Motor neuron (in vitro differentiated cells): ENCODE data around the gene ABHD17A. TPM values are rescaled to one million over a fixed set of nuclear protein-coding genes. Genes with fewer than 3 reads are reported as not detected.
A peak's percentile ranks its signal among the peaks of the same experiment; 100 is the strongest.

Experiments used
- ATAC-seq, 8 experiments: fragments of 200-7000 bp; cut with Tn5 transposase; replicated peaks in 6 of 8; 2 replicates each; pipeline ENCODE4 v1.8.0; 2021; ENCODE audit warnings: mild to moderate bottlenecking in 8 of 8, moderate library complexity in 8 of 8
- H3K27ac ChIP-seq, 2 donors: fragments of 250-450 bp; sonication (Bioruptor Pico); 2 replicates each; pipeline ENCODE4 v1.9.0; 2021; ENCODE audit warnings: antibody characterized with exemption in 2 of 2, mild to moderate bottlenecking in 2 of 2, moderate library complexity in 1 of 2
- H3K4me1 ChIP-seq, 2 donors: fragments of 250-450 bp; sonication (Bioruptor Pico); replicated peaks in 1 of 2; 2 replicates each; pipeline ENCODE4 v1.6.1; 2021; ENCODE audit warnings: antibody characterized with exemption in 2 of 2, mild to moderate bottlenecking in 2 of 2, moderate library complexity in 1 of 2
- H3K4me3 ChIP-seq, 5 donors: fragments of 250-450 bp; sonication (Bioruptor Pico); 2 replicates each; pipeline ENCODE4 v1.9.0; 2021; ENCODE audit warnings: antibody characterized with exemption in 5 of 5, mild to moderate bottlenecking in 5 of 5, moderate library complexity in 4 of 5
- WGBS, 10 experiments: fragments of 450-650 bp; shearing (Covaris generic); methylation state at CpG; one replicate each; pipeline ENCODE4 v1.0.0; 2022; 5-methylcytosine and 5-hydroxymethylcytosine counted together
- in situ Hi-C, 9 experiments: fragments of 400-800 bp; cut with MboI; loops; one replicate each; pipeline ENCODE4 v1.15.0; 2021; ENCODE audit warnings: low sequenced_read_pairs in 9 of 9, low pct_unique_long_range_greater_than_20kb in 2 of 9; ENCODE audit not compliant: unreplicated experiment in 9 of 9
- total RNA-seq, 8 experiments: library from RNA; unstranded; fragments of 300-600 nt; gene quantifications; 2 replicates each; pipeline versions ENCODE4 v1.2.3 to v1.2.4, GENCODE V29; 2022

ABHD17A gene
- total RNA-seq, 8 experiments from 2014 or later = 30.4 to 42.3 (median 37.2) TPM

- Histone ChIP-seq H3K27ac (no peak overlapping the region), H3K4me3 (no peak overlapping the region), H3K4me1 (no peaks in the 10 kb centered on the region)
- peak in 1 of 8 experiments; percentile 5 for ATAC-seq
- in situ Hi-C loops = no loop called here
- WGBS, 10 experiments = 0 to 100% (median 98%) methylated on average over 1 to 14 of the region's 28 CpGs; no CpG with 5 or more reads in 3 of the 10 experiments
Measured at GRCh38 chr19:1918975-1919374, 33.7 kb upstream of the ABHD17A start.

DNA sequence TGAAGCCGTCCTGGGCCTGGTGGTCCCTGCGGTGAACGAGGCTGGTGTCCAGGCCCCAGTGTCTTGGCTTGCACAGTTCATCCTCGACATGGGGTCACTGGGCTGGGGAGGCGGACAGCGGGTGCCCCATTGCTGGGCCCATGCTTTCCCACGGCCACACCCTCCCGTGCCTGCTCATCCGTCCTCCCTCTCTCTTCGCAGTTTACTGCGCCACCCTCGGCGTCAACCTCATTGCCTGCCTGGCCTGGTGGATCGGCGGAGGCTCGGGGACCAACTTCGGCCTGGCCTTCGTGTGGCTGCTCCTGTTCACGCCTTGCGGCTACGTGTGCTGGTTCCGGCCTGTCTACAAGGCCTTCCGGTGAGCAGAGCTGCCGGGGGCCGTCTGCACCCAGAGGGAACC, 32.6 kb upstream of the ABHD17A start:
- ATAC-seq = peak in 1 of 8 experiments; percentile 4
- H3K4me3 ChIP-seq = no peak overlapping the region
- WGBS, 10 experiments = 30 to 100% (median 92%) methylated on average over 2 to 5 of the region's 25 CpGs; no CpG with 5 or more reads in 7 of the 10 experiments
- H3K4me1 ChIP-seq = no peaks in the 10 kb centered on the region
- in situ Hi-C loops = no loop called here
- no peak overlapping the region for H3K27ac ChIP-seq

GRCh38 chr19:1917146-1917545, 31.9 kb upstream of the ABHD17A start:
- H3K4me1 ChIP-seq = no peaks in the 10 kb centered on the region
- ATAC-seq = no peak
- H3K27ac ChIP-seq = no peak overlapping the region
- WGBS, 10 experiments = 90 to 94% methylated on average over 2 to 5 of the region's 17 CpGs; no CpG with 5 or more reads in 8 of the 10 experiments
- in situ Hi-C loops = no loop called here
- no peak overlapping the region for H3K4me3 ChIP-seq

- Histone ChIP-seq H3K4me1 (no peaks in the 10 kb centered on the region), H3K27ac (no peak overlapping the region)
- in situ Hi-C loops = no loop called here
Measured at GRCh38 chr19:1914826-1915341, 29.6 kb upstream of the ABHD17A start.

DNA sequence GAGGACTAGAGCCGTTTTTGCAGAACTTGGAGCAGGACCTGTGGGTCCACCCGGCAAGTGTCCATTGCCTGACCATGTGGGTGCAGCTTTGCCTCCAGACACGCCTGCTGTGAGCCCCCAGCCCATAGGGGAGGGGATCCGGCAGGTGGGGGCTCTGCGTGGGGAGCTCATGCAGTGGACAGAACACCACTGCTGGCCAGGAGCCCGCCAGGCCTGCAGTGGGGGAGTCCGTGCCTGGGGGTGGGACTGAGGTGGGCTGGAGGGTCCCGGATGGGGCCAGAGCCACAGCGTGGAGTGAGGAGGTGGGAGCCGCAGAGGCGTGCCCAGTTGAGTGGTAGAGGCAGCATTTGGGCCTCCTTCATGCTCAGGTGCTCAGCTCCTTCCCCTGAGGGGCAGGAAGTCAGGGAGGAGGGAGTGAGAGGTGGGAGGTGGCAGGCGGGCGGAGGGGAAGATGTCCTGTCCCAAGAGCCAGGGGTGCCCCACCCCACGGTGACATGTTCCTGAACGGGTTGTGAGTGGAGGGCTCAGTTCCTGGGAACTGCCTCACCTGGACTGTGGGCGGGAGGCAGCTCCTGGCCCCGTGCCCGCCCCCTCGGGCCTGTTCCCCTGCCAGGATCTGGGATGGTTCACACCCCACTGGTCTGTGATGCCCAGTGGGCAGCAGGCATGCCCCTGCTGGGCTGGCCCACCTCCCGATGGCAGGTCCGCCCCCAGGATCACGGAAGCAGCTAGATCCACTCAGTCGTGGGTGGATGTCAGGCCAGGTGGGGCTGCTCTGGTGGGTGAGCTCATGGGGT, 28.7 kb upstream of the ABHD17A start:
- ATAC-seq = peak in 2 of 8 experiments; percentile 5

More at GRCh38 chr19:1914826-1915341, 29.6 kb upstream of the ABHD17A start:
- no peak for ATAC-seq
- no peak overlapping the region for H3K4me3 ChIP-seq
- 98 to 100% methylated on average over 2 to 8 of the region's 23 CpGs; no CpG with 5 or more reads in 8 of the 10 experiments for WGBS, 10 experiments

GRCh38 chr19:1912760-1913505, 27.6 kb upstream of the ABHD17A start:
- WGBS, 10 experiments = 93 to 100% (median 99%) methylated on average over 1 to 33 of the region's 77 CpGs; no CpG with 5 or more reads in 6 of the 10 experiments
- no peak overlapping the region for H3K4me3 ChIP-seq
- H3K27ac ChIP-seq = no peak overlapping the region
- no peaks in the 10 kb centered on the region for H3K4me1 ChIP-seq
- in situ Hi-C loops = no loop called here
- peak in 2 of 8 experiments; percentile 15 to 24 for ATAC-seq

More for the DNA sequence above, 28.7 kb upstream of the ABHD17A start:
- WGBS, 10 experiments = 90 to 100% methylated on average over 1 to 2 of the region's 23 CpGs; no CpG with 5 or more reads in 8 of the 10 experiments
- in situ Hi-C loops = no loop called here
- H3K4me1 ChIP-seq = no peaks in the 10 kb centered on the region
- no peak overlapping the region for H3K27ac ChIP-seq
- no peak overlapping the region for H3K4me3 ChIP-seq

GRCh38 chr19:1911995-1912394, 26.7 kb upstream of the ABHD17A start:
- H3K27ac ChIP-seq = no peak overlapping the region
- WGBS, 10 experiments = 83 to 93% (median 91%) methylated on average over 6 to 18 of the region's 37 CpGs; no CpG with 5 or more reads in 7 of the 10 experiments
- H3K4me3 ChIP-seq = no peak overlapping the region
- ATAC-seq = peak in 4 of 8 experiments; percentile 3 to 14 (median 6)
- in situ Hi-C loops = no loop called here
- H3K4me1 ChIP-seq = no peaks in the 10 kb centered on the region

DNA sequence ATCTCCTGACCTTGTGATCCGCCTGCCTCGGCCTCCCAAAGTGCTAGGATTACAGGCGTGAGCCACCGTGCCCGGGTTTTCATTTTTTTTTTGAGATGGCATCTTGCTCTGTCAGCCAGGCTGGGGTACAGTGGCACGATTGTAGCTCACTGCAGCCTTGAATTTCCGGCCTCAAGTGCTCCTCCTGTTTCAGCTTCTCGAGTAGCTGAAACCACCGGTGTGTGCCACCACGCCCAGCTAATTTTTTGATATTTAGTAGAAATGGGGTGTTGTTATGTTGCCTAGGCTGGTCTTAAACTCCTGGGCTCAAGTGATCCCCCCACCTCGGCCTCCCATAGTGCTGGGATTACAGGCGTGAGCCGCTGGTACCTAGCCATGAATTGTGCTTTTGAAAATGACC, 25.8 kb upstream of the ABHD17A start:
- Histone ChIP-seq H3K27ac (no peak overlapping the region), H3K4me3 (no peak overlapping the region), H3K4me1 (no peaks in the 10 kb centered on the region)
- in situ Hi-C loops = no loop called here
- 89 to 100% (median 95%) methylated on average over 1 to 13 of the region's 13 CpGs; no CpG with 5 or more reads in 2 of the 10 experiments for WGBS, 10 experiments
- no peak for ATAC-seq

GRCh38 chr19:1910177-1910576, 24.9 kb upstream of the ABHD17A start:
- in situ Hi-C loops = no loop called here
- H3K27ac ChIP-seq = no peak overlapping the region
- 90 to 95% methylated on average over 2 to 8 of the region's 10 CpGs; no CpG with 5 or more reads in 8 of the 10 experiments for WGBS, 10 experiments
- H3K4me3 ChIP-seq = no peak overlapping the region
- peaks cover 4% of the 10 kb centered on the region in 2 donors for H3K4me1 ChIP-seq
- ATAC-seq = no peak

GRCh38 chr19:1909761-1910080, 24.4 kb upstream of the ABHD17A start:
- ATAC-seq = no peak
- in situ Hi-C loops = no loop called here
- no peak overlapping the region for H3K27ac ChIP-seq
- peaks cover 4 to 6% of the 10 kb centered on the region in 2 donors for H3K4me1 ChIP-seq
- 83% methylated on average over 3 of the region's 10 CpGs; no CpG with 5 or more reads in 9 of the 10 experiments for WGBS, 10 experiments
- no peak overlapping the region for H3K4me3 ChIP-seq

GRCh38 chr19:1908364-1908678, 23.0 kb upstream of the ABHD17A start:
- Histone ChIP-seq H3K4me1 (peaks cover 7 to 11% of the 10 kb centered on the region in 2 donors), H3K27ac (no peak overlapping the region), H3K4me3 (no peak overlapping the region)
- WGBS, 10 experiments = 100% methylated on average over 2 to 10 of the region's 13 CpGs; no CpG with 5 or more reads in 8 of the 10 experiments
- in situ Hi-C loops = no loop called here
- no peak for ATAC-seq

DNA sequence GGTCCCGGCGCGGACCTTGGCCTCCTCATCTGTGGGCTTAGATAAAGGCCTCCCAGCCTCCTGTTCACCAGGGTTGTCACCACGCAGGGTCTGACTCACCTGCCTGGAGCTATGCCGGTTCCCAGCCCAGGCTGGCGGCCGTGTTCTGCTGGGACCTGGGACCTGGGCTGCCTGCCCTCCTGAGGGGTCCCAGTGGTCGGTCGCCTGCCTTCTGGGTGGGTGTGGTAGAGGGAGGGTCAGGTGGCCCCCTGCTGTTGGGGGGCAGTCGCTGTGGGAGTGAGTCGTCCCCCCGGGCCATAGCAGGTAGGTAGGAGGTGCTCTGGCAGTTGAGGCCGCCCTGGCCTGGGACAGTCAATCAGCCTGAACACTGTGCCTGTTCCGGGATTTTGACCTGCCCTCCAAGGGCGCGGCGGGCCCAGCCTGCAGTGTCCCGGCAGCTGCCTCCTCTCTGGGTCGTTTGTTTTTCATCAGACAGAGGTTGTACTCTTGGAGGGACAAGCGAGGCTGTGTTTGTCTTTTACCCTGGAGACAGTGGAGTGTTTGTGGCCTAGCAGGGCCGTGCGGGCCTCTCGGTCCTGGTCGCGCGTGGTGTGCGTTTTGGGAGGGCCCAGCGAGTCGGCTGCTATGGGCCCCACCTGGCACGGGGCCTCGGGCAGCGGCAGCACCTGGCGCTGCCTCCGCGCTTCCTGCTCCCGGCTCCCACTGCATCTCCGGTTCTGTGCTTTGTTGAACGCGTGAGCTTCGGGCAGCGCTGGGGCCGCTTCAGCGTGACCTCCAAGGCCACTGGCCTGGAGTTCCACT, 22.5 kb upstream of the ABHD17A start:
- WGBS, 10 experiments = 60 to 100% (median 92%) methylated on average over 2 to 17 of the region's 43 CpGs; no CpG with 5 or more reads in 4 of the 10 experiments
- H3K4me1 ChIP-seq = peaks cover 7 to 11% of the 10 kb centered on the region in 2 donors
- no peak overlapping the region for H3K4me3 ChIP-seq
- no peak overlapping the region for H3K27ac ChIP-seq
- ATAC-seq = no peak
- in situ Hi-C loops = no loop called here
